HG03354 (cell line): Measurements from ENCODE around the gene GATA5.

Experiments
- ATAC-seq: cut with Tn5 transposase; IDR thresholded peaks from one replicate; pipeline ENCODE4 v1.9.1; 2021; ENCODE audit warnings: mild to moderate bottlenecking; ENCODE audit not compliant: unreplicated experiment, poor library complexity, severe bottlenecking

GATA5 gene

DNA sequence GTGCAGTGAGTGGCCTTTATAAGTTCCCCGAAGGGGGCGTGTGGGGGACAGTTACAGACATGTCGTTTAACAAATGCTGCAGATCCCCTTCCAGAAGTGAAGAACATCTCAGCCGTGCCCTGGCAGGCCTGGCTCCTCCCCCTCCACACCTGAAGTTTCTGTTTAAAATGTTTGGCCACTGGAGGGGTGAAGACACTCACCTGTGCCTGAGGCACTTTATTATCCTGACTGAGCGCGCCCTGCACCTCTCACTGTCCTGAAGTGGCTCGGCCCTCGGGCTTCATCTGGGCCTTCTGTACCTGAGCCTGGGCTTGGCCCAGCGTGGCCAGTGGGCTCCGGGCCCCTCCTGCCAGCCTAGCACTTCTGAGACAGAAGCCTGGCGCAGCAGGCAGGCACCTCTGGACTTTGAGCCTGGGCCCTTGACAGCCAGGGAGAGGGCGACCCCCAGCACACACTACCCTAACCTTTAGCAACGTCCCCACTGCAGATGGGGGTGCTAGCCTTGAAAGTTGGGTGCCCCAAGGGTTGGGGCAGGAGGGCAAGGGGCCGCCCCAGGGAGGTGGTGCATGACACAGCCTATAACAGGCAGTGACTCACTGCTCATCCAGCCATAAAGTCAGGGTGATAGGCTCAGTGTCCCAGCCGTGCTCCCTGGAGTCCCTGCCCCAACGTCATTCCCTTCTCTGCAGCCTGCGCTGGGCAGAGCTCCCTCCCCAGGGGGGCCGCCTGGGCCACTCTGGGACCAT lies 13.6 kb upstream of the GATA5 start:
- no peak for ATAC-seq

DNA sequence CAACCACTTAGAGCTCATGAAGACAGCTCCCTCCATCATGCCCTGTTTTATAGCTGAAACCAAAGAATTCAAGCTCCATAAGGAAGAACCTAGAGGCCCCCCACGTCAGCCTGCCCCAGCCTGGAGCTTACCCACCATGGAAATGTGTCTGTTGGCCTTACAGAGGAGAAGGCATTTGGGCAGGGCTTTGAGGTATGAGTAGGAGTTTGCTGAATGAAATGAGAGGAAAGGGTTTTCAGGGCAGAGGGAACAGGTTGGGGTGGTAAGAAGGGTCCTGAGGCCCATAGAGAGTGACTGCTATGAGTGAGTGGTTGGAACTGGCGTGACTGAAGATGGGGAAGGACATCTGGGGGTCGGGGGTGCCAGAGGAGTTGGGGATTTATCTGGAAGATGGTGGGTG lies 12.7 kb upstream of the GATA5 start:
- no peak for ATAC-seq

DNA sequence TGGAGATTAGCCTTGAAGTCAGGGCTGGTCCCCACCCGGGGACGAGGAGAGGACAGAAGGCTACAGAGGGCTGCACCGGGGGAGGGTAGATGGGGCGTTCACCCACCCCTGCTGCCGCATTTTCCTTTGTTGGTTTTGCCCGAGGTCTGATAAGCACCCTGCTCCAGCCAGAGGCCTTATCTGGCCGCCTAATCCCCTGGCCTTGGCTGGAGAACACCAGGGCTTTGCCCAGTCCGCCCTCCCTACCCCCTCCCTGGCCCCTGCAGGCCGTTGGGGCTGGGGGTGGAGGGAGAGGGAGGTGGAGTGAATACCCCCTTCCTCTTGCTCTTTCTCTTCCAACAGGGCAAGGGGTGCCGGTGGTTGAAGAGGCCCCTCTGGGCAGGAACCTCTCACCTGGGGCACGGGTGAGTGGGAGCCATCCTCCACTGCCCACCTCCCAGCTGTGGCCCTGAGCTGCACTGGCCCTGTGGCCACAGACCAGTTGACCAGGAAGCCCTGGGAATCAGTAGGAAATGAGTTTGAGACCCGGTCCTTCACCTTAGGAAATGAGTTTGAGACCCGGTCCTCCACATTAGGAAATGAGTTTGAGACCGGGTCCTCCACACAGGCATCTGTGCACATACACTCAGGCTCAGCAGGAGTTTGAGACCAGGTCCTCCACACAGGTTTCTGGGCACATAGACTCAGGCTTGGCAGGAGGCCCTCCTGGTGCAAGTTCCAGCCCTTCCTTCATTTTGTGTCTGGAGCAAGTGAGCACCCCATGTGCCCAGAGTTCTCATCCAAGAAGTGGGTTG lies 12.0 kb upstream of the GATA5 start:
- no peak for ATAC-seq

DNA sequence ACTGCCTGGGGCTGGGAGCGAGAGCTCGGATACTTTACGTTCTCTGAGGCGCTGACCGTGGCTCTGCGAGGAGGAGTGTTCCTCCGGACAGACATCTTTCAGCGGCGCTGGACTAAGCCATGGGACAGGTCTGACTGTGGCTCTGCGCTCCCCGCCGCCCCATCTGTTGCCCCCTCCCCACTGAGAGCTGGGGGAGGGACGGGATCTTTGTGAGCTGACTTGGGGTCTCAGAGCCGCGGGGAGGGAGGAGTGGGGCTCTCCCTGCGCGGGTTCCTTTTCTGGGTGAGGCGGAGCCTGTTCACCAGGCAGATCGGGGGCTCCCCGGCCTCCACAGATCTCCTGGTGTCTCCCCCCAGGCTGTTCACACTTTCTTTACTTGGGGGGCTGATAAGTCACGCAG lies 11.3 kb upstream of the GATA5 start:
- ATAC-seq, result no peak

GRCh38 chr20:62486484-62486883 lies 10.7 kb upstream of the GATA5 start:
- no peak for ATAC-seq

GRCh38 chr20:62485701-62486089 lies 9.9 kb upstream of the GATA5 start:
- ATAC-seq, result no peak

GRCh38 chr20:62485062-62485700 lies 9.4 kb upstream of the GATA5 start:
- no peak for ATAC-seq

- no peak for ATAC-seq
Observed at GRCh38 chr20:62484478-62484877, 8.7 kb upstream of the GATA5 start.

- ATAC-seq, result no peak
Observed at GRCh38 chr20:62483613-62484458, 8.0 kb upstream of the GATA5 start.

DNA sequence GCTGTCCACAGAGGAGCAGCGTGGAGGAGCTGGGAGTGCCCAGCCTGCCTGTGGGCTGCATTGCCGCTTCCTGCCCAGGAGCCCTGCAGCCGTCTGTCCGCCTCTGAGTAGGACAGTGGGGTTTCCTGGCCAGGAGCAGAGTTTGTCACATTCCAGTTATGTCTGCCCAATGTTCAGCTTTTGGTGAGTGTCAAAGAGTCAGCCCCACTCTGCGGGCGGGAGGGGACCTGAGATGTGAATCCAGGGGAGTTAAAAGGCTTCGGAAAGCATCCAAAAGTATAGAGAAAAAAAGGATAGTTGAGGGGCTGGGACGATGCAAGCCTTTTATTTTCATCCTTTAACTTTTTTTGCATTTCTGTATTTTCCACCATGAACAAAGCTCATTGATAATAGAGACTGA lies 7.2 kb upstream of the GATA5 start:
- ATAC-seq, result no peak

DNA sequence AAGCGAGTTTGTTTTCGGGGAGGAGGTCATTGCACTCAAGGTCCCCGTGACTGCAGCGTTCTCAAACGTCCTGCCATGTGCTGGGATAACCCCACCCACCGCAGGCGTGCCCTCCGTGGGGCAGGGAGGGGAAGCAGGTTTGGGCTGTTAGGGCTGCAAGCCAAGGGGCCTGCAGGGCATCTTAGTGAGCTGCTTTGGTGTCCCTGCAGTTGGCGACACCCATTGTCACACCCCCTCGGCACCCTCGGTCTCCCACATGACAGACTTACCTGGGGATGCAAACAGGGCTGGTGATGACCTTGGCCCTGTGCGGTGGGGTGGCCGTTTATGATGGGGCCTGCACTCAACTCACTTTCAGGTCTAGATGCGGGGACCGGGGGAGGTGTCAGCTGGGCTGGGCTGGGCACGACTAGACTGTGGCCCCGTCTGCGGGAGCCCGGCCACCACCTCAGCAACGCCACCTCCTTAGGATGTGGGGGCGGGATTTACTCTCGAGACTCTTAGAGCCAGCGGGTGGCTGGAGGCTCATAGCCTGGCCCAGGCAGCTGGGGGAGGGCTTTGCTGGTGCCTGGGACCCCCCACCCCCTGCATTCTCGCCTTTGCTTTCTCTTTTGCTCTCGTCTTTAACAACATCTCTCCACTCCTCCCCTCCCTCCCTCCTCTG lies 6.5 kb upstream of the GATA5 start:
- no peak for ATAC-seq

DNA sequence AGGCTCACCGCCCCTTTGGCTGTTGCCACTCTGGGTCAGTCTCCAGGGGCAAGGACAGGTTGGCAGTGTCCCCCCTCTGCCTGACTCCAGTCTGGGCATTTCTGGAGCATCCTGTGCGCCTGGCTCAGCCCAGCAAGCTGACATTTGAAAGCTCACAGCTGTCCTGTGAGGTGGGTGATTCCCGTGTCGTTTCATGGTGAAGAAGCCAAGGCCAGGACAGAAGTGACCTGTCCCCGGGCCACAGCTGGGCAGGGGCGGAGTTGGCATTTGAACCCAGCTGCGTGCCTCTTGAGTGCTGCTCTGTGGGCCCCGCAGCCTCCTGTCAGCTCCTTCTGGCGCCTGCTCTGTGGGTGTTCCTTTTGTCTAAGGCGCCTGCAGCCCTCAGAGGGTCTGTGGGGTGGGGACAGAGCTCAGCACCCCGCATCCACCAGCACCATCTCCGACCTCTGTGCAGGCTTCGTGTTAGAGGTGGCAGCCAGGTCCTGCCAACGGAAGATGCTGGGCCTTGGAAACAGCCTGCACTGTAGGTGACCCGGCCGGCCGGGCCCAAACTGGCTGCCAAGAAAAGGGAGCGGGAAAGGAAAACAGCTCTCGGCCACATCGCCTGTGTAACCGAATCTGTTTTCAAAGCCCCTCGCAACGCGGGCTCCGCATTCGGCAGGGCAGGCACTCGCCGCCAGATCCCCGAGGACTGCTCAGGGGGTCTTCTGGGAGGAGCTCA lies 5.8 kb upstream of the GATA5 start:
- ATAC-seq, result no peak

GRCh38 chr20:62480318-62480717 lies 4.5 kb upstream of the GATA5 start:
- no peak for ATAC-seq

- no peak for ATAC-seq
Observed at GRCh38 chr20:62479656-62480055, 3.9 kb upstream of the GATA5 start.

DNA sequence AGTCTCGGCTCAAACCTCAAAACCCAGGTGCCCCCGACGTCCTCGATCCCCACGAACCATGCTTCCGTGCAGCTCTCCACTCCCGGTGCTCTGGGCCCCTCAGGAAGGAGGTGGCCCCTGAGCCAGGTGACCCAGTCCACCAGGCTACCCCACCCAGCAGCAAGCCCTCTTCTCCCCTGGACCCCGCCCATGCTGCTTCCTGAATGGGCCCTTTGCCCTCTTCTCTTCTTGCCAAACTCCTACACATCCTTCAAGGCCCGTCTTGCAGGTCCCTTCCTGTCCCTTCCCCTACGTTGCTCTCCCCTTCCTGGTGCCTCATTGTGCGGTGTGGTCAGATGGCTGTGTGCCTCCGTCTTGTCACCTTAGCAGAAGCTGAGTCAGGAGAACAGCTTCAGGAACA lies 3.4 kb upstream of the GATA5 start:
- ATAC-seq, result no peak

GRCh38 chr20:62477669-62478455 lies 2.1 kb upstream of the GATA5 start:
- no peak for ATAC-seq

GRCh38 chr20:62476056-62476838 lies 452 bp upstream of the GATA5 start:
- ATAC-seq, result no peak
